Mesodermal cell (in vitro differentiated cells): ENCODE results near the gene PDE4B.

Experiments
- H3K27ac ChIP-seq: 2 replicates; pipeline ENCODE4 v1.7.0; 2013; ENCODE audit warnings: mild to moderate bottlenecking, low read depth, low read length, moderate library complexity; ENCODE audit not compliant: severe bottlenecking
- H3K36me3 ChIP-seq: 2 replicates; pipeline ENCODE4 v1.7.1; 2013; ENCODE audit warnings: mild to moderate bottlenecking, low read length, moderate library complexity; ENCODE audit not compliant: control insufficient read depth, insufficient read depth
- H3K4me1 ChIP-seq: one replicate; pipeline ENCODE4 v1.7.1; 2013; ENCODE audit warnings: mild to moderate bottlenecking, low read length; ENCODE audit not compliant: insufficient read depth, control insufficient read depth, poor library complexity, severe bottlenecking
- H3K4me3 ChIP-seq: 2 replicates; pipeline ENCODE4 v1.7.0; 2013; ENCODE audit warnings: low read length, control low read depth, mild to moderate bottlenecking; ENCODE audit not compliant: insufficient read depth, poor library complexity, severe bottlenecking; ENCODE audit errors: extremely low read depth
- H3K9me3 ChIP-seq: 2 replicates; pipeline ENCODE4 v1.7.1; 2013; ENCODE audit warnings: mild to moderate bottlenecking, low read length, moderate library complexity; ENCODE audit not compliant: control insufficient read depth
- WGBS, 2 experiments: methylation state at CpG; one replicate each; pipeline ENCODE4 v1.1.5; 2013; ENCODE audit warnings: missing lambda C conversion rate in 2 of 2; ENCODE audit not compliant: insufficient coverage in 2 of 2; 5-methylcytosine and 5-hydroxymethylcytosine counted together

Gene PDE4B

DNA sequence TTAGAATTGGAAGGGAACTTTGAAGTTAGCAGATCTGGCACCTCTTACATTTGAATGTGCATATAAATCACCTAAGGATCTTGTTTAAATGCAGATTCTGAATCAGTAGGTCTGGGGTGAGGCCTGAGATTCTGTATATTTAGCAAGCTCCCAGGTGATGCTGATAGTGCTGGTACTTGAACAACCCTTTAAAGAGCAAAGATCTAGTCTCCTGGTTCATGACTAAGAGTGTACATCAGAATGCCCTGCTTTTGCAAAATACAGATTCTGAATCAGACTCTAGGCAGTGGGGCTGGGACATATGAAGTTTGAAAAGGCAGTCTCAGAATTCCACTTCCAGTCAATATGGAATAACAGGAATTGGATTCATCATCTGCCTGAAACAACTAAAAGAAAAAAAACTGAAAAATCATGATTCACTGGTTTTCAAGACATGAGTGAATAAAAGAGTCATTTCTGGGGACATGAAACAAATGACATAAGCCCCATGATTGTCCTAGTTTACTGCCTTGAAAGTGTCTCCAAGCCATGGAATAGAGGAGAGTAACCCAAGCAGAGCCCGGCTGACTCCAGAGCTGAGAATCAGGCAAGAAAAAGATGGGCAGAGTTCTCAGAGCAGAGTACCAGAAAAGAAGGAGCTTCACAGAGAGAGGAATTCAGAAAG, 591.7 kb downstream of the PDE4B start:
- H3K36me3 ChIP-seq: no peaks in the 10 kb centered on the region
- no peak overlapping the region for H3K4me3 ChIP-seq
- H3K9me3 ChIP-seq: peaks cover 19% of the 10 kb centered on the region
- no peak overlapping the region for H3K27ac ChIP-seq
- 80% methylated on average over 1 of the region's 1 CpG; no CpG with 5 or more reads in 1 of the 2 experiments for WGBS, 2 experiments
- no peaks in the 10 kb centered on the region for H3K4me1 ChIP-seq

DNA sequence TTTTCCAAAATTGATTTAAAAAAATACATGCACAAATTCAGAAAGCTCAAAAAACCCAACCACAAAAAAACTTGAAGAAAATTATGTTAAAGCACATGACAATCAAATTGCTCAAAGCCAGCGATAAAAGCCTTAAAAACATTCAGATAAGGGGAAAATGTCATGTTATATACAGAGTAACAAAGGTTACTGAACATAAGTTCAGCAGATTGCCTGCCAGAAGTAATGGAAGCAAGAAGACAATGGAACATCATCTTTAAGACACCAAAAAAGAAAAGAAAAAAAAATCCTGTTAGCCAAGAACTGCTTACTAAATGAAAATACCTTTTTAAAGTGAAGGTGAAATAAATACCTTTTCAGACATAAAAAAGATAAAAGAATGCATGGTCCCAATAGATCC, 594.0 kb downstream of the PDE4B start:
- Histone ChIP-seq H3K36me3 (no peaks in the 10 kb centered on the region), H3K27ac (no peak overlapping the region), H3K4me1 (no peaks in the 10 kb centered on the region), H3K9me3 (peaks cover 26% of the 10 kb centered on the region), H3K4me3 (no peak overlapping the region)
- no CpG with 5 or more reads among the region's 1 CpG for WGBS, 2 experiments

GRCh38 chr1:66388913-66389312, 596.2 kb downstream of the PDE4B start:
- Histone ChIP-seq H3K9me3 (peaks cover 17% of the 10 kb centered on the region), H3K36me3 (no peaks in the 10 kb centered on the region), H3K4me1 (no peaks in the 10 kb centered on the region), H3K4me3 (no peak overlapping the region), H3K27ac (no peak overlapping the region)
- 100% methylated on average over 1 of the region's 2 CpGs for WGBS, 2 experiments

DNA sequence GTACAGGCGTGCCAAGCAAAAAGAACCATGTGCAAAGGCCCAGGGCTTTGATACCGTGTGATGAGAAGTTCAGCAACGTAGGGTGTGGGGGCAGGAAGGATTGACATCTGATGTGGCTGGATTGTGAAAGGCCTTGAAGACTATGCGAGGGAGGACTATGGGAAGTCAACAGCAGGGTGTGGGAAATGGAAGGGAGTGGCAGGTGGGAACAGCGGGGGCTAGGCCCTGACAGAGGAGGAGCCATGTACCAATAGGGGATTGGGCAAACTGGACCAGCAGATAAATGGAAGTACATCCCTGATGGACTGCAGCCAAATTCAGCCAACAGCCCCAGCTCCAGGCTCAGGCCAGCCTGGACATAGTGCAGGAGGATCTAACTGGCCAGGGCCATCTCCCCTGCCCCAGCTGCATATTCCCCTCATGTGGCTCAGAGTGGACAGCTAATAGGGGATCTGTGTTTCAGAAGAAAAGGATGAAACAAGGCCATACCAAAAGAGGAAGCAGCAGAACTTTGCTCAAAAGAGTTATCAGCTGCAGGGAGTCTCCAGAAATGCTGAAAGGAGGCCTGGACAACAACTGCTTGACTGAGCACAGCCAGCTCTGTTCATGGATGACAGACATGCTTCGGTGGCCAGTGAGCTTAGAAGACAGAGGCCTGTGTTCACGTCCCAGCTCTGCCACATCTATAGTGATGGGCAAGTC, 601.0 kb downstream of the PDE4B start:
- WGBS, 2 experiments: 89 to 94% methylated on average over 7 of the region's 7 CpGs
- no peaks in the 10 kb centered on the region for H3K4me1 ChIP-seq
- peaks cover 7% of the 10 kb centered on the region for H3K9me3 ChIP-seq
- no peak overlapping the region for H3K4me3 ChIP-seq
- H3K36me3 ChIP-seq: no peaks in the 10 kb centered on the region
- H3K27ac ChIP-seq: no peak overlapping the region

- Histone ChIP-seq H3K27ac (no peak overlapping the region), H3K4me1 (no peaks in the 10 kb centered on the region), H3K4me3 (no peak overlapping the region), H3K36me3 (no peaks in the 10 kb centered on the region), H3K9me3 (peaks cover 5% of the 10 kb centered on the region)
- 89% methylated on average over 4 of the region's 5 CpGs; no CpG with 5 or more reads in 1 of the 2 experiments for WGBS, 2 experiments
Measured at GRCh38 chr1:66394603-66395002, 601.9 kb downstream of the PDE4B start.

DNA sequence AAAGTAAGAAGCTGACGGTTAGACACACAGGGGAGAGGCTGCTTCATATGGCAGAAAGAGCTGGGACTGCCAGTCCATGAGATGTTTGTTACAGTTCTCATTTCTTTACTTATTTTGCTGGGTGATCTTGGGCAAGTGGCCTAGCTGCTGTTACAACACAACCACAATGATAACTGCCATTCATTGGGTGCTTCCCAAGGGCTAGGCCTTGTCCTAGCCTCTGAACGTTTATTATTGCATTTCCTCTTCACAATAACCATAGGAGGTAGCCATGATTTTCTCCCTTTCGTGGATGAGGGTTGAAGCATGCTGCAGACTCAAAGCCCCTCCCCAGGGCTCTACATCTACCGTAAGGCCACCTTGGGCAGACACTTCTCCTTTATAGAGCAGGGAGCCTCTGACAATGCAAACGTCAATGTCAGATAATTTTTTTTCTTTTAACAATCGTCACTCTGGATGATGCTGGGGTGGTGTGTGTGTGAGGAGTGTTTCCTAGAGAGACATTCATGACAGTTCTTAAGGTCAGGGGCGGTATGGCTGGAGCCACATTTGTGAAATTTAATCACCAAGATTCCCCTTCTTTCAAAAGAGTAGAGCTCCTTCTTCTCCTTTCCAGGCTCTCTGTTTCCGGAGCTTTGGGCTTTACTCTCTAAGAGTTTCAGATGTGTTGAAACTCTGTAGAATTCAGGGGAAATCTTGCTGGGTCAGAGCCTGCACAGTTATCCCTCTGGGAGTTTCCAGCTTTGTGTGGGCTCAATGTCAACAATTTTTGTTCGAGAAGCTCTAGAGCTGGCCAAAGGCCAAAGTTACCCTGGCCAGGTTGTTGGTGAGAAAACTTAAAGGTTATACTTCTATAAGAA, 602.7 kb downstream of the PDE4B start:
- H3K4me1 ChIP-seq: peaks cover under 1% of the 10 kb centered on the region
- no peak overlapping the region for H3K27ac ChIP-seq
- no peaks in the 10 kb centered on the region for H3K9me3 ChIP-seq
- H3K4me3 ChIP-seq: no peak overlapping the region
- 90 to 92% methylated on average over 3 to 5 of the region's 9 CpGs for WGBS, 2 experiments
- no peaks in the 10 kb centered on the region for H3K36me3 ChIP-seq

DNA sequence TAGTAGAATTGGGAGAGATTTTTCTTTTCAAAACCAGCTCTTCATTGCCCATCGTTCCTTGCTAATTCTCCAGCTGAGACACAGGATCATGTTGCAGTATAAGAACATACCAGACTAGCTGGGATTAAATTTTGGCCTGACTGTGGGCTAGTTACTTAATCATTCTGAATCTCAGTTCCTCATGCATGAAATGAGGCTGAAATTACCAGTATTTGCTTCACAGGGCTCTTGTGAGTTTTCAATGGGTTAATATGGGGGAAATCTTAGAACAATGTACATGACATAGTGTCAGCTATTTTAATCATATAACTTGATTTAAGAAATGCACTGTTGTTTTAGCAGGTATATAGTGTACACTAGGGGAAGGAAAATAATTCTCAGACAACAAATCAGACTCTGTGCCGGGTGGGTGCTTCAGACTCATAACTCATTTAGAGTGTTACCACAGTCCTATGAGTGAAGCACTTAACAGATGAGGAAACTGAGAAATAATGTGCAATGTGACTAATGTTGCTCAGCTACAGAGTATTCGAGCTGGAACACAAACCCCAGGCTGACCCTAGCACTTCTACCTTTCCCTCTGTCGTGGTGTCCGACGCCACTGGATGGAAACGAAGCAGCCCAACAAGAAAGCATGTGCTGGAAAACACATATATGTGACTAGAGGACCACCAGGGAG, 603.7 kb downstream of the PDE4B start:
- Histone ChIP-seq H3K36me3 (no peaks in the 10 kb centered on the region), H3K4me1 (peaks cover 5% of the 10 kb centered on the region), H3K4me3 (no peak overlapping the region), H3K9me3 (no peaks in the 10 kb centered on the region), H3K27ac (no peak overlapping the region)
- 92 to 100% methylated on average over 1 to 7 of the region's 7 CpGs for WGBS, 2 experiments

GRCh38 chr1:66397192-66397591, 604.5 kb downstream of the PDE4B start:
- Histone ChIP-seq H3K27ac (no peak overlapping the region), H3K9me3 (no peaks in the 10 kb centered on the region), H3K36me3 (no peaks in the 10 kb centered on the region), H3K4me1 (peaks cover 5% of the 10 kb centered on the region), H3K4me3 (no peak overlapping the region)
- WGBS, 2 experiments: 100% methylated on average over 1 of the region's 1 CpG

DNA sequence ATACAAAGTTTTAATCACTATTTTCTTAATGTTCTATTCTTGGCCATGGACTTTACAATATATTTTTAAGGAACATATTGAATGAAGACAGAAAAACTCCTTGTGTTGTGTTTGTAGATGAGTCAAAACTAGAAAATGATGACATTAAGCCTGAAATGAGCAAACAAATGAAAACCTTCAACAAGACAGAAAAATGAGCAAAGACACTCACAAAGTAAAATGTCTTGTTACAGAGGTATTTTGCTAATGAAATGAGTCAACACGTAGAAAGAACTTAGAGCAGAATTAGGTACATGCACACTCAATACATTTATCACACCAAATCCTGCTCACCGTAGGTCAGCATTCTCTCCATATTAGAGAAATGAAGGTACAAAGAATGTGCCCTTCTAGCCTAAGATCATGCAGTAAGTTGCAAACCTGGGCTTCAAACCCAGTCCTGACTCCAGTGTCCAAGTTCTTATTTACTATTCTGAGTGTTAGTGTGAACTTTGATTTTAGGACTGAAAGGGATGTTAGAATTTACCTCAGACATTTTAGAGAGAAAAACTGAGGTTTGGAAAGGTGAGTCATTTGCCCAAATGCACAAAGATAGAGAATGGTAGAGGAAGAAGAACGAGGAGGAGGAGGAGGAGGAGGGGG, 607.3 kb downstream of the PDE4B start:
- Histone ChIP-seq H3K36me3 (no peaks in the 10 kb centered on the region), H3K9me3 (no peaks in the 10 kb centered on the region), H3K27ac (no peak overlapping the region), H3K4me3 (no peak overlapping the region), H3K4me1 (peaks cover 8% of the 10 kb centered on the region)
- WGBS, 2 experiments: 100% methylated on average over 1 of the region's 3 CpGs; no CpG with 5 or more reads in 1 of the 2 experiments

- Histone ChIP-seq H3K9me3 (no peaks in the 10 kb centered on the region), H3K36me3 (no peaks in the 10 kb centered on the region), H3K27ac (no peak overlapping the region), H3K4me3 (no peak overlapping the region), H3K4me1 (peaks cover 8% of the 10 kb centered on the region)
- WGBS, 2 experiments: 63 to 96% methylated on average over 2 of the region's 4 CpGs
Measured at GRCh38 chr1:66400660-66401059, 608.0 kb downstream of the PDE4B start.
